Naive thymus-derived CD4-positive, alpha-beta T cell (primary cell): Measurements from ENCODE around the gene IL6. TPM values are rescaled to one million over a fixed set of nuclear protein-coding genes. Genes with fewer than 3 reads are reported as not detected.
A peak's percentile ranks its signal among the peaks of the same experiment; 100 is the strongest.
"Not testable (repeated sequence)": the region's sequence is repeated elsewhere in the genome, so short reads cannot be mapped to it uniquely, and the experiment has no call there.

Experiments
- ATAC-seq: fragments of 150-1000 bp; cut with Tn5 transposase; 2 replicates; pipeline ENCODE4 v1.10.0; 2021; ENCODE audit warnings: mild to moderate bottlenecking, moderate library complexity
- CTCF ChIA-PET: fragments of 350-600 bp; sonication (Branson Sonifier 250); formaldehyde crosslinking; loops from one replicate; lab custom pipeline; 2021; ENCODE audit warnings: antibody characterized with exemption; lab: Charles Lee
- POLR2A ChIA-PET: fragments of 350-600 bp; sonication (Branson Sonifier 250); formaldehyde crosslinking; loops from one replicate; lab custom pipeline; 2021; ENCODE audit warnings: antibody characterized with exemption, inconsistent platforms; lab: Charles Lee
- DNase-seq, 9 donors: peaks; one replicate each; pipeline versions ENCODE4 v3.0.0 to v3.0.0-alpha.2; 2020 to 2022; ENCODE audit warnings: mixed read lengths in 1 of 9
- H3K27ac ChIP-seq: one replicate; pipeline ENCODE4 v1.7.0; 2013; ENCODE audit warnings: mild to moderate bottlenecking, low read depth, low read length, moderate library complexity
- H3K27me3 ChIP-seq, 2 donors: one replicate each; pipeline ENCODE4 v1.7.0; 2013; ENCODE audit warnings: low read length in 2 of 2, mild to moderate bottlenecking in 2 of 2, moderate library complexity in 2 of 2; ENCODE audit not compliant: control insufficient read depth in 2 of 2, insufficient read depth in 2 of 2
- H3K36me3 ChIP-seq, 3 experiments: 1 replicate in 2 of 3; 2 replicates in 1 of 3; pipeline ENCODE4 v1.7.0; 2013; ENCODE audit warnings: low read length in 3 of 3, mild to moderate bottlenecking in 3 of 3, moderate library complexity in 1 of 3; ENCODE audit not compliant: insufficient read depth in 3 of 3, control insufficient read depth in 2 of 3
- H3K4me1 ChIP-seq, 2 donors: one replicate each; pipeline ENCODE4 v1.7.0; 2013; ENCODE audit warnings: low read length in 2 of 2, mild to moderate bottlenecking in 2 of 2, moderate library complexity in 1 of 2; ENCODE audit not compliant: control insufficient read depth in 2 of 2, insufficient read depth in 2 of 2
- H3K4me3 ChIP-seq: 2 replicates; pipeline ENCODE4 v1.7.0; 2013; ENCODE audit warnings: mild to moderate bottlenecking, low read length
- H3K9me3 ChIP-seq, 3 experiments: 1 replicate in 2 of 3; 2 replicates in 1 of 3; pipeline ENCODE4 v1.7.0; 2013; ENCODE audit warnings: low read length in 3 of 3; ENCODE audit not compliant: control insufficient read depth in 2 of 3
- H3K27ac Mint-ChIP-seq, 9 donors: one replicate each; pipeline ENCODE4 v1.8.0; 2020 to 2022; ENCODE audit warnings: mixed read lengths in 9 of 9, mild to moderate bottlenecking in 8 of 9, moderate library complexity in 5 of 9, inconsistent platforms in 2 of 9
- H3K27me3 Mint-ChIP-seq, 5 donors: one replicate each; pipeline ENCODE4 v1.8.0; 2021 to 2022; ENCODE audit warnings: mixed read lengths in 5 of 5, mild to moderate bottlenecking in 1 of 5
- H3K36me3 Mint-ChIP-seq, 5 donors: one replicate each; pipeline ENCODE4 v1.8.0; 2020 to 2022; ENCODE audit warnings: mixed read lengths in 5 of 5, mild to moderate bottlenecking in 3 of 5, inconsistent platforms in 1 of 5
- H3K4me1 Mint-ChIP-seq, 7 donors: one replicate each; pipeline ENCODE4 v1.8.0; 2020 to 2022; ENCODE audit warnings: mixed read lengths in 7 of 7, mild to moderate bottlenecking in 3 of 7, inconsistent platforms in 1 of 7
- H3K4me3 Mint-ChIP-seq, 10 donors: one replicate each; pipeline ENCODE4 v1.8.0; 2020 to 2022; ENCODE audit warnings: mild to moderate bottlenecking in 10 of 10, mixed read lengths in 10 of 10, moderate library complexity in 6 of 10, inconsistent platforms in 2 of 10
- H3K9me3 Mint-ChIP-seq, 11 donors: one replicate each; pipeline ENCODE4 v1.8.0; 2020 to 2022; ENCODE audit warnings: mixed read lengths in 11 of 11, mild to moderate bottlenecking in 4 of 11, inconsistent platforms in 1 of 11, moderate library complexity in 1 of 11
- intact Hi-C, 2 donors: fragments of 100-400 bp; cut with micrococcal nuclease; formaldehyde crosslinking; loops; one replicate each; pipeline ENCODE4 v1.15.1; 2023
- polyA plus RNA-seq, 2 donors: library from polyadenylated mRNA; unstranded; fragments of 300-500 nt; fragmentation: Illumina TruSeq; gene quantifications; one replicate each; pipeline ENCODE4 v1.2.3, GENCODE V29; 2021
- total RNA-seq, 6 experiments: library from RNA in 5 of 6; stranded (reverse) in 5 of 6; gene quantifications; 1 replicate in 5 of 6; 2 replicates in 1 of 6; pipeline ENCODE4 v1.2.3 and lab custom pipeline; 2021 to 2026

Gene IL6
- total and polyA plus RNA-seq, 7 experiments from 2014 or later: 0.64 to 3.0 (median 0.87) TPM; not detected in 3

DNA sequence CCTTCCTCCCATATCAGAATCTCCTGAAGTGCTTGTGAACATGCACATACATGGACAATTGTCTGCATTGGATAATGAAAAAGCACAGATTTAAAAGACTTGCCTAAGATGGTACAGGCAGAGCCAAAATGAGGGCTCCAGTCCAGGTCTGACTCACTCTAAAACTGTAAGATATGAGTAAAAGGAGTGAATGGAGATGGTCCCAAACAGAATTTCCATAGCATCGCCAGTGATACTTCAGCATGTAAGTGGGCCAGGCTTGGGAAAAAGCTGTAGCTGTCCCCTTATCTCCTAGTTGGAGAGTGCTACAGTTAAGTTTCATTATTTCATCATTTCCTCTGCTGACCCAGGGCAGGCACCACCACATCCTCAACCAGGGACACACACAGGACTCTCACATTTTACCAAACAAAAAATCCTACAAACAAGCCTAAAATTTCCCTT is 26.4 kb upstream of the IL6 start:
- Mint-ChIP-seq H3K4me3 (peak overlapping the region in 1 of 10 donors; percentile 27), H3K9me3 (no peaks in the 10 kb centered on the region), H3K27me3 (peaks cover 0 to 10% (median 0%) of the 10 kb centered on the region in 5 donors), H3K27ac (no peak overlapping the region), H3K36me3 (peaks cover 0 to 10% (median 0%) of the 10 kb centered on the region in 5 donors), H3K4me1 (peaks cover 17 to 53% (median 28%) of the 10 kb centered on the region in 7 donors)
- H3K36me3 ChIP-seq: no peaks in the 10 kb centered on the region
- H3K9me3 ChIP-seq: no peaks in the 10 kb centered on the region
- peaks cover 3 to 24% of the 10 kb centered on the region in 2 donors for H3K4me1 ChIP-seq
- CTCF ChIA-PET: no interaction called here
- DNase-seq (no peak), ATAC-seq (peak; percentile 22)
- intact Hi-C loops: loop anchor here in 1 of 2 donors (2.0 to 5.0 kb wide), 2 partner anchors 26 to 528 kb away; partner anchors contain the start of gene IL6
- H3K27ac ChIP-seq: no peak overlapping the region
- no peak overlapping the region for H3K4me3 ChIP-seq
- H3K27me3 ChIP-seq: no peaks in the 10 kb centered on the region
- POLR2A ChIA-PET: interaction anchor here (1.4 kb wide), 1 partner anchor 11 kb away, joined by 3 read pairs; no protein-coding TSS in a partner anchor

DNA sequence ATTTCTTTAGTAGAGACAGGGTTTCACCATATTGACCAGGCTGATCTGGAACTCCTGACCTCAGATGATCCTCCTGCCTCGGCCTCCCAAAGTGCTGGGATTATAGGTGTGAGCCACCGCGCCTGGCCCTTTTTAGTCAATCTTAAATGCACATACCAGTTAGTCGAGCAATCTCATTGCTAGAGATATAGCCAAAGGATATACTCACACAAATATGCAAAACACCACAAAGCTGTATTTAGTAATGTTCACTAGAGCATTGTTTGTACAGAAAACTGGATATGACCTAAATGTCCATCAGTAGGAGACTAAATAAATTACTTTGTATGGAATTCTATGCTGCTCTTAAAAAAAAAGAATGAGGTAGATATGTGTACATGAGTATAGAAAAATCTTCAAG is 24.5 kb upstream of the IL6 start:
- Histone ChIP-seq H3K9me3 (no peaks in the 10 kb centered on the region), H3K27ac (no peak overlapping the region), H3K36me3 (no peaks in the 10 kb centered on the region), H3K4me1 (peaks cover 3 to 13% of the 10 kb centered on the region in 2 donors), H3K27me3 (no peaks in the 10 kb centered on the region), H3K4me3 (no peak overlapping the region)
- no peak overlapping the region for H3K4me3 Mint-ChIP-seq
- H3K27me3 Mint-ChIP-seq: peaks cover 0 to 8% (median 0%) of the 10 kb centered on the region in 5 donors
- H3K36me3 Mint-ChIP-seq: peaks cover 0 to 4% (median 0%) of the 10 kb centered on the region in 5 donors
- H3K4me1 Mint-ChIP-seq: peaks cover 14 to 34% (median 15%) of the 10 kb centered on the region in 7 donors
- no peak for ATAC-seq
- ChIA-PET CTCF (no interaction called here), POLR2A (no interaction called here)
- intact Hi-C loops: loop anchor here in 1 of 2 donors (5.0 kb wide), 1 partner anchor 530 kb away; no protein-coding TSS in a partner anchor
- H3K27ac Mint-ChIP-seq: no peak overlapping the region
- DNase-seq: no peak
- H3K9me3 Mint-ChIP-seq: no peaks in the 10 kb centered on the region

DNA sequence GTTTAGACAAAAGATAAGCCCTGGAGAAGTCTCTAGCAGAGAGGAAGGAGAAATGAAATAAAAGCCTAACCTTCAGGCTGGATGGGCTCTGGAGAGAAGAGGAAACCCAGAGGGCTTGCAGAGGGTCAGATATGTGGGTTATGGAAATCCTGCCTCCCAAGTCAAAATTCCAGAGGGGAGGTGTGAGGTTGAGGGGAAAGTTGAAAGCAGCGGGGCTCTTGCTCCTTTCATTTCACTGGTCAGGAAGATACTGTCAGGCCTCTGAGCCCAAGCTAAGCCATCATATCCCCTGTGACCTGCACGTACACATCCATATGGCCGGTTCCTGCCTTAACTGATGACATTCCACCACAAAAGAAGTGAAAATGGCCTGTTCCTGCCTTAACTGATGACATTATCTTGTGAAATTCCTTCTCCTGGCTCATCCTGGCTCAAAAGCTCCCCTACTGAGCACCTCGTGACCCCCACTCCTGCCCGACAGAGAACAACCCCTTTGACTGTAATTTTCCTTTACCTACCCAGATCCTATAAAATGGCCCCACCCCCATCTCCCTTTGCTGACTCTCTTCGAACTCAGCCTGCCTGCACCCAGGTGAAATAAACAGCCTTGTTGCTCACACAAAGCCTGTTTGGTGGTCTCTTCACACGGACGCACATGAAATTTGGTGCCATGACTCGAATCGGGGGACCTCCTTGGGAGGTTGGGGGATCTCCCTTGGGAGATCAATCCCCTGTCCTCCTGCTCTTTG is 23.7 kb upstream of the IL6 start:
- H3K27me3 ChIP-seq, H3K27me3 Mint-ChIP-seq, H3K36me3 Mint-ChIP-seq, H3K4me1 ChIP-seq, H3K4me3 ChIP-seq, H3K27ac Mint-ChIP-seq, H3K36me3 ChIP-seq, H3K9me3 Mint-ChIP-seq, ATAC-seq, H3K27ac ChIP-seq, H3K4me3 Mint-ChIP-seq, H3K9me3 ChIP-seq, CTCF ChIA-PET, POLR2A ChIA-PET, DNase-seq: not testable (repeated sequence)
- intact Hi-C loops: loop anchor here in 1 of 2 donors (5.0 kb wide), 1 partner anchor 531 kb away; no protein-coding TSS in a partner anchor
- H3K4me1 Mint-ChIP-seq: peaks cover 8 to 26% (median 9%) of the 10 kb centered on the region in 7 donors

DNA sequence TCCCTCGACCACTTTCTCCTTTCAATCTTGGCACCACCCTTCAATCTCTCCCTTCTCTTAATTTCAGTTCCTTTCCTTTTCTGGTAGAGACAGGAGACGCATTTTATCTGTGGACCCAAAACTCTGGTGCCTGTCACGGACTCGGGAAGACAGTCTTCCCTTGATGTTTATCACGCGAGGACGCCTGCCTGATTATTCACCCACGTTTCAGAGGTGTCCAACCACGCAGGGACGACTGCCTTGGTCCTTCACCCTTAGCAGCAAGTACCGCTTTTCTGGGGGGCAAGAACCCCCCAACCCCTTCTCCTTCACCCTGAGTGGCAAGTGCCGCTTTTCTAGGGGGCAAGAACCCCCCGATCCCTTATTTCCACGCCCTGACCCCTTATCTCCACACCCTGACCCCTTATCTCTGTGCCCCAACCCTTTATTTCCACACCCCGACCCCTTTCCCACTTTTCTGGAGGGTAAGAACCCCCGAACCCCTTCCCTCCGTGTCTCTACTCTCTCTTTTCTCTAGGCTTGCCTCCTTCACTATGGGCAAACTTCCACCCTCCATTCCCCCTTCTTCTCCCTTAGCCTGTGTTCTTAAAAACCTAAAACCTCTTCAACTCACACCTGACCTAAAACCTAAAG is 22.9 kb upstream of the IL6 start:
- ATAC-seq, CTCF ChIA-PET, H3K27me3 Mint-ChIP-seq, H3K36me3 ChIP-seq, H3K4me3 Mint-ChIP-seq, H3K4me1 ChIP-seq, H3K9me3 Mint-ChIP-seq, H3K9me3 ChIP-seq, H3K36me3 Mint-ChIP-seq, POLR2A ChIA-PET, H3K4me3 ChIP-seq, H3K27ac ChIP-seq, H3K27me3 ChIP-seq, DNase-seq: not testable (repeated sequence)
- H3K27ac Mint-ChIP-seq: peak overlapping the region in 1 of 9 donors; percentile 23
- peaks cover under 1 to 18% (median 1%) of the 10 kb centered on the region in 7 donors for H3K4me1 Mint-ChIP-seq
- intact Hi-C loops: loop anchor here in 1 of 2 donors (5.0 kb wide), 1 partner anchor 532 kb away; no protein-coding TSS in a partner anchor

DNA sequence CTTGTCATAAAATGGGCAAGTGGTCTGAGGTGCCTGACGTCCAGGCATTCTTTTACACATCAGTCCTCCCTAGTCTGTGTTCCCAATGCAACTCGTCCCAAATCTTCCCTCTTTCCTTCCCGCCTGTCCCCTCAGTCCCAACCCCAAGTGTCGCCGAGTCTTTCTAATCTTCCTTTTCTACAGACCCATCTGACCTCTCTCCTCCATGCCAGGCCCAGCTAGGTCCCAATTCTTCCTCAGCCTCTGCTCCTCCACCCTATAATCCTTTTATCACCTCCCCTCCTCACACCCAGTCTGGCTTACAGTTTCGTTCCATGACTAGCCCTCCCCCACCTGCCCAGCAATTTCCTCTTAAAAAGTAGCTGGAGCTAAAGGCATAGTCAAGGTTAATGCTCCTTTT is 22.3 kb upstream of the IL6 start:
- H3K9me3 ChIP-seq, H3K9me3 Mint-ChIP-seq, ATAC-seq, H3K36me3 Mint-ChIP-seq, DNase-seq, H3K27ac ChIP-seq, H3K27ac Mint-ChIP-seq, H3K4me3 ChIP-seq, POLR2A ChIA-PET, CTCF ChIA-PET, H3K27me3 ChIP-seq, H3K36me3 ChIP-seq, H3K4me3 Mint-ChIP-seq, H3K4me1 ChIP-seq, H3K27me3 Mint-ChIP-seq: not testable (repeated sequence)
- H3K4me1 Mint-ChIP-seq: peaks cover 0 to 15% (median 0%) of the 10 kb centered on the region in 7 donors
- intact Hi-C loops: loop anchor here in 1 of 2 donors (5.0 kb wide), 1 partner anchor 532 kb away; no protein-coding TSS in a partner anchor

DNA sequence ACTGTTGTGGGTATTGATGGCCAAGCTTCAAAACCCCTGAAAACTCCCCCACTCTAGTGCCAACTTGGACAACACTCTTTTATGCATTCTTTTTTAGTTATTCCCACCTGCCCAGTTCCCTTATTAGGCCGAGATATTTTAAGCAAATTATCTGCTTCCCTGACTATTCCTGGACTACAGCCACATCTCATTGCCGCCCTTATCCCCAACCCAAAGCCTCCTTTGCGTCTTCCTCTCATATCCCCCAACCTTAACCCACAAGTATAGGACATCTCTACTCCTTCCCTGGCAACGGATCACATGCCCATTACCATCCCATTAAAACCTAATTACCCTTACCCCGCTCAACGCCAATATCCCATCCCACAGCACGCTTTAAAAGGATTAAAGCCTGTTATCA is 21.1 kb upstream of the IL6 start:
- H3K36me3 Mint-ChIP-seq, ATAC-seq, H3K27me3 Mint-ChIP-seq, H3K27ac Mint-ChIP-seq, CTCF ChIA-PET, POLR2A ChIA-PET, H3K9me3 ChIP-seq, H3K4me1 Mint-ChIP-seq, DNase-seq, H3K9me3 Mint-ChIP-seq, H3K27me3 ChIP-seq, intact Hi-C loops, H3K36me3 ChIP-seq, H3K4me3 Mint-ChIP-seq, H3K4me1 ChIP-seq, H3K4me3 ChIP-seq, H3K27ac ChIP-seq: not testable (repeated sequence)
